ENCODE results near the gene ZDHHC8. TPM values are rescaled to one million over a fixed set of nuclear protein-coding genes. Genes with fewer than 3 reads are reported as not detected.

Gene ZDHHC8
- total RNA-seq, 2 donors from 2014 or later = 41.6 to 47.6 TPM

DNA sequence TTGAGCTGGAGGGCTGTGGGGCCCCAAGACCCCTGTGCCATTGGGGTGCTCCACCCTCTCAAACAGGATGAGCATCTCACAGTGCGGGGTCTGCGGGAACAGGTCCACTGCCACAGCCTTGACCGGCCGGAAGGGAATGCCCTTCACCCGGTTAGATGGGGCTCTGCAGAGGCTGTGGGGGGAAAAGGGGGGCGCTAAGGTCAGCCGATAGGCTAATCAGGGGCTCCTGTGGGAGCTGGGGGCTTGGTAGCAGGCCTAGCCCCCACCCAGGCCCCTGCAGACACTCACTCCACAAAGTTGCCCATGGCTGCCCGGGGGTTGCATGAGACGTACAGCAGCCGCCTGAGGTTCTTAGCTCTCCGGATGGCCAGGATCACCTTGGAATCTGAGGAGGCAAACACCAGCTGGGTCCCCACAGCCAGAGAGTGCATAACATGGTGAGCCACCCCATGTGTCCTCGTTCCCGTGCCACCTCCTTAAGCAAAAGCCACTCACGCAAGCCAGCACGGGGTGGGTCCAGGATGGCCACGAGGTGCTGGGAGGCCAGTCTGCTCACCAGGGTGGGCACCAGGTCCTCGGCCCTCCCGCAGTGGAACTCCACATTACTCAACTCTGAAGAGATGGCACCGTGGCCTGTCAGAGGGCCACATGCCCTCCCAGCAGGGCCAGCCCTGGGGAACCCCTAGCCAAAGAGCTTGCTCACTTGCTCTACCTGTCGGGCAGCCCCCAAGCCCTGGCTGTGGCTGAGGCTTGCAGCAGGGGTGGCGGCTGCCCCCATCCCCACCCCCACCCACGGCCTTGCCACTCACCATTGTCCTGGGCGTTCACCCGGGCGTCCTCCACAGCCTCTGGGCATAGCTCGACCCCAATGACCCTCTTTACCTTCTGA is 18.7 kb upstream of the ZDHHC8 start:
- DNase-seq = no peak
- ATAC-seq (replicated peaks in 1 of 2) = no peak
- peaks cover 3 to 5% of the 10 kb centered on the region in 2 donors for H3K36me3 Mint-ChIP-seq (ENCODE audit: insufficient read depth in 2 of 2)
- no peak overlapping the region for H3K4me3 Mint-ChIP-seq
- no peaks in the 10 kb centered on the region for H3K27me3 Mint-ChIP-seq (ENCODE audit: low read depth)
- H3K9me3 Mint-ChIP-seq = no peaks in the 10 kb centered on the region
- H3K27ac Mint-ChIP-seq = no peak overlapping the region
- H3K4me1 Mint-ChIP-seq (ENCODE audit: low read depth) = peaks cover 39% of the 10 kb centered on the region

DNA sequence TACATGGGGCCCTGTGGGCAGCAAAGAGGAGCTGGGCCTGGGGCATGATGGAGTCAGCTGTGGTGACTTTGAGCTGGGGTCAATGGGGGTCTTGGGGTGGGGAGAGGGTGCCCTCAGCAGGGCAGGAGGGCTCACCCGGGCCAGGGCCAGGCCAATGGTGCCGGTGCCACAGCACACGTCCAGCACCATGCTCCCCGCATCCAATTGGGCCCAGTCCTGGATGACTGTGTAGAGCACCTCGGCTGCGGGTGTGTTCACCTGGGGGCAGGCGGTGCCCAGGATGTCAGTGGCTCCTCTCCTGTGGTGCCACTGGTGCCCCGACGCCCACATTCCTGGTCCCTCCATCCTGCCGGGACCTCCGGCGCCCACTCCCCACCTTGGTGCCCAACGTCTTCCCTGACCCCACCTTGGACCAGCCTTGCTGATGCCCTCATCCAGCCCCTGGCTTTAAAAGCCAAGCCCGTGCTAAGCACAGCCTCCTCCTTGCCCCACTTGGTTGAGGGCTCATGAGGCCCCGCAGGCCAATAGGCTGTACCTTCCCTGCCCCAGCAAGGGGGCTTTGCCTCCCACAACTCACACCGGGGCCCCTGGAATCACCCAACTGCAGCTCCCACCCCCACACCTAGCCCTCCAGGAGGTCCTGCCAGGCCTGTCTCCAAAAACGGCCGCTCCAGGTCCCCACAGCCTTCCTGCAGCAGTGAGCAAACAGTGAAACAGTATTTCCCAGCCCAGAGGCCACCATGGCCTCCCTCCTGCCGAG is 17.9 kb upstream of the ZDHHC8 start:
- DNase-seq (no peak), ATAC-seq (replicated peaks in 1 of 2) (no peak)
- H3K27me3 Mint-ChIP-seq (ENCODE audit: low read depth) = no peaks in the 10 kb centered on the region
- H3K9me3 Mint-ChIP-seq = no peaks in the 10 kb centered on the region
- peaks cover 43% of the 10 kb centered on the region for H3K4me1 Mint-ChIP-seq (ENCODE audit: low read depth)
- H3K4me3 Mint-ChIP-seq = no peak overlapping the region
- peaks cover 5 to 6% of the 10 kb centered on the region in 2 donors for H3K36me3 Mint-ChIP-seq (ENCODE audit: insufficient read depth in 2 of 2)
- H3K27ac Mint-ChIP-seq = peak overlapping the region; percentile 56

DNA sequence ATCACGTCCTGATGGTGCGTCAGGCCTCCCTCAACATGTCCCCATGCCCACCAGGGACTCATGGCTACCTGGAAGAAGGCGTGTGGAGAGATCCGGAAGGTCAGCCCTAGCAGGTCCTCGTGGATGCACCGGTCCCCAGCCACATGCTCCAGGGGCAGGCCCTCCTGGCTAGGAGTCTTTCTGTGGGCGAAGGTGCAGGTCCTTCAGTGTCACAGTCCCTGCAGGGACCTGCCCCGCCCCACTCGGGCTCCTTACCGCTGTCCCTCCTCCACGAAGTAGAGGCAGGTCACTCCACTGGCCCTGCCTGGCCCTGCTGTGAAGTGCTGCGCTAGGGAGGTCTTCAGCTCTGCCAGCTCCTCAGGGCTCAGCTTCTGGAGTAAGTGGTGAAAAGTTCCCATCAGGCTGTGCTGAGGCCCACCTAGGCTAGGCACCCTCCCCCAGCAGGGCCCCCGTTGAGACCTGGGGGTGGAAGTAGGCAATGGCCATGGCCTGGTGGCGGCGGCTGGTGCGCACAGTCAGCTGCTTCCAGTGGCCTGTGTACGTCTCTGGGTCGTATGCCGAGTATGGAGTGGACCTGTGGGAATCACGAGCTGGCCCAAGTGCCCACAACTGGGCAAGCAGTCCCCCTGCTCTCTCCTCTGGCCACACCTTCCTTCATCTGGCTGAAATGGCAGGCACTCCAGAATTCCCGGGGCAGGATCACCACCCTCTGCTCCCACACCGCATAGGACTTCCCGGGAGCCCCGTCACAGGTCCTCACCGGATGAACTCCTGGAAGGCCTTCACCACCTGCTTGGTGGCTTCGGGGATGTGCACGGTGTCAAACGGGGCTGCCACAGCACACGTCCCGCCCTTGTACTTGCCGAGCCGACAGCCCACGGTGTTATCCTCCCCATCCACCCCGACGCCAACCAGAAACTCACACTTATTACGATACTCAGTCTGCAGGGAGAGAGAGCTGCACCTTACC is 16.8 kb upstream of the ZDHHC8 start:
- Mint-ChIP-seq H3K36me3 (ENCODE audit: insufficient read depth in 2 of 2) (peaks cover 7 to 12% of the 10 kb centered on the region in 2 donors), H3K27ac (peak overlapping the region; percentile 56), H3K4me1 (ENCODE audit: low read depth) (peaks cover 54% of the 10 kb centered on the region), H3K9me3 (no peaks in the 10 kb centered on the region), H3K27me3 (ENCODE audit: low read depth) (no peaks in the 10 kb centered on the region), H3K4me3 (peak overlapping the region; percentile 13 to 92)
- ATAC-seq (replicated peaks in 1 of 2) (no peak), DNase-seq (no peak)

DNA sequence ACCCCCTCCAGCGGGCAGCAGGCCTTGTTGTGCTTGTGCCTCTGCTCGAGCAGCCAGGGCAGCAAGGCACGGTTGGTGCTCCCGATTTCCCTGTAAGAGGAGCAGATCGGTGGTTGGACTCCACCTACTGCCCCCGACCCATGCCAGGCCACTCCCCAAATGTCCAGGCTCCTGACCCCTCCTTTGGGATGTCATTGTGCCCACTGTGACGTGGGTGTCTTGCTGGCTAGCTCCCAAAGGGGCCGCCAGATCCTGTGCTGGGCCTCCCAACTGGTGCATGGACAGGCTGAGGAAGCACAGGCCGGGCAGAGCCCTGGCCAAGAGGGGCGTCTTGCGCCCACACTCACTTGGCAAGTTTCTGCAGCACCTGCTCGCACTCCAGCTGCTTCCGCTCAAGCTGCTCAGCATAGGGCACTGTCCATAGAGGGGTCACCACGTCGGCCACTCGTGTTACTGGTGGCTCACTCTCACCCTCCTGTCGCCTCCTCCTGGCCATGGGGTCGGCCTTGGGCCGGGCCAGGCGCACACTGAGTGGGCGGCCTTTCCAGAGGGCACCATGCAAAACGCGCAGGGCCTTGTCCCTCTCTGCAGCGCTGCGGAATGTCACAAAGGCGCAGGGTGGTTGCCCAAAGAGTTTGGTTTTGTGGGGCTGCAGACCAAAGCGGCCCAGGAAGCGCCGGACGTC is 15.8 kb upstream of the ZDHHC8 start, which contains the start of gene RANBP1:
TSS of gene RANBP1 (plus strand) at position 414 of the 685 bp plus-strand sequence. CDS start at position 495, 81 bp downstream.
- DNase-seq (no peak), ATAC-seq (replicated peaks in 1 of 2) (no peak)
- Mint-ChIP-seq H3K27me3 (ENCODE audit: low read depth) (no peaks in the 10 kb centered on the region), H3K36me3 (ENCODE audit: insufficient read depth in 2 of 2) (peaks cover 7 to 12% of the 10 kb centered on the region in 2 donors), H3K4me3 (peak within 1 kb of the TSS; percentile 83 to 92), H3K9me3 (no peaks in the 10 kb centered on the region), H3K27ac (peak within 1 kb of the TSS; percentile 85), H3K4me1 (ENCODE audit: low read depth) (peaks cover 63% of the 10 kb centered on the region)

DNA sequence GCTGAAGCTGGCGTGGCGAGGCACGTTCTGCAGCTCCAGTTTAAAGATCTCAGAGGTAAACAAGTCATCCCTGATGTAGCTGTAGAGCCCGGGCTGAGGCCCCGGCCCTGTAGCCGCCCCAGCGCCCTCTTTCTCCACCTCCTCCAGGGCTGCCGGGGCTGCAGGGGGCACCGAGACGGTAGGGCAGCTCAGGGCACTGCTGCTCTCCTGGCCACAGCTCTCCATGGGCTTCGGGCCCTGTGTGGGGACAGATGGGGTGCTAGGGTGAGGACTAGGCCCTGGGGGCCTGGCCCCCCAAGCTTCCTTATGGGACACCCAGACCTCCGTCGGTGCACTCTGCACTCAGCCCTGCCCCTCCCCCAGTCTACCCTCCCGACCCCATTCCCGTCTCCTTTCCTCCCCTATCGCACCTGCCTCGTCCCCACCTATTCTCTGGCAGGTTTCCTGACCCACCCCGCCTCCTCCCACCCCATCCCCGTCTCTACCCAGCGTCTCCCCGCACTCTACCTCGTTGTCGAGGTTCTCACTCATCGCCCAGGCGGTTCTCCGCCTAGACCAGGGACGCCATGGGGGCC is 15.1 kb upstream of the ZDHHC8 start:
- peak overlapping the region; percentile 83 to 92 for H3K4me3 Mint-ChIP-seq
- ATAC-seq (replicated peaks in 1 of 2) = no peak
- peak overlapping the region; percentile 85 for H3K27ac Mint-ChIP-seq
- H3K9me3 Mint-ChIP-seq = no peaks in the 10 kb centered on the region
- no peak for DNase-seq
- peaks cover 7 to 15% of the 10 kb centered on the region in 2 donors for H3K36me3 Mint-ChIP-seq (ENCODE audit: insufficient read depth in 2 of 2)
- H3K27me3 Mint-ChIP-seq (ENCODE audit: low read depth) = no peaks in the 10 kb centered on the region
- peaks cover 63% of the 10 kb centered on the region for H3K4me1 Mint-ChIP-seq (ENCODE audit: low read depth)

DNA sequence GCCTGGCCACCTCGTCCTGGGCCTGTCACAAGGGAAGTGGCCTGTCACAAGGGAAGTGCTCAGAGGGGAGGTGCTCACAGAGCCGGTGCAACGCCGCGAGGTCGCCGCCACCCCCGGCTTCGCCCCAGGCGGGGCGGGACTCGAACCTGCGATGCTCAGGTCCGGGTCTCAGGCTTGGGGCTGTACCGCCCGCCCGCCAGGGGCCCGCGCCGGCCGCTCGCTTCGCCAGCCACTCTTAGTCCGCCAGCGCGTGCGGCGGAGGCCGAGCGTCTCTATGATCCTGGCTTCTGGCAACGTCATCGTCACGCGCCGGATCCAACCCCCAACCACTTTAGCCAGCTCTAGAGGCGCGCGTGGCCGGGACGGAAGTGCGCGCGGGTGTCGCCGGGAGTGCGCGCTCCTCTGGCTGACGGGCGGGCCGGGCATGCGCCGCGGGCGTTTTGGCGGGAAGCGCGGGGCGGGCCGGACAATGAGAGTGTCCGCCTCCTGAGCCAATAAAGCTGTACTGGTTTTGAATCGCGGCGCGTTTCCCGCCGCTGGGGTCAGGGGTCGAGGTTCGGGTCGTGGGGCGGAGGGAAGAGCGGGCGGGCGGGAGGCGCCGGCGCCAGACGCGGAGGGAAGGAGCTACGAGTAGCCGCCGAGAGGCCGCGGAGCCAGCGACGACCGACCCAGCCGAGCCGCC is 14.5 kb upstream of the ZDHHC8 start, which contains the start of gene TRMT2A:
TSS of gene TRMT2A (minus strand) at position 276 of the 682 bp plus-strand sequence. CDS start 320 bp downstream, outside the sequence.
- no peaks in the 10 kb centered on the region for H3K9me3 Mint-ChIP-seq
- H3K27me3 Mint-ChIP-seq (ENCODE audit: low read depth) = no peaks in the 10 kb centered on the region
- peaks cover 65% of the 10 kb centered on the region for H3K4me1 Mint-ChIP-seq (ENCODE audit: low read depth)
- peak; percentile 97 to 98 for DNase-seq
- H3K27ac Mint-ChIP-seq = peak within 1 kb of the TSS; percentile 85
- ATAC-seq (replicated peaks in 1 of 2) = peak; percentile 83
- peak within 1 kb of the TSS; percentile 92 for H3K4me3 Mint-ChIP-seq
- peaks cover 7 to 19% of the 10 kb centered on the region in 2 donors for H3K36me3 Mint-ChIP-seq (ENCODE audit: insufficient read depth in 2 of 2)

DNA sequence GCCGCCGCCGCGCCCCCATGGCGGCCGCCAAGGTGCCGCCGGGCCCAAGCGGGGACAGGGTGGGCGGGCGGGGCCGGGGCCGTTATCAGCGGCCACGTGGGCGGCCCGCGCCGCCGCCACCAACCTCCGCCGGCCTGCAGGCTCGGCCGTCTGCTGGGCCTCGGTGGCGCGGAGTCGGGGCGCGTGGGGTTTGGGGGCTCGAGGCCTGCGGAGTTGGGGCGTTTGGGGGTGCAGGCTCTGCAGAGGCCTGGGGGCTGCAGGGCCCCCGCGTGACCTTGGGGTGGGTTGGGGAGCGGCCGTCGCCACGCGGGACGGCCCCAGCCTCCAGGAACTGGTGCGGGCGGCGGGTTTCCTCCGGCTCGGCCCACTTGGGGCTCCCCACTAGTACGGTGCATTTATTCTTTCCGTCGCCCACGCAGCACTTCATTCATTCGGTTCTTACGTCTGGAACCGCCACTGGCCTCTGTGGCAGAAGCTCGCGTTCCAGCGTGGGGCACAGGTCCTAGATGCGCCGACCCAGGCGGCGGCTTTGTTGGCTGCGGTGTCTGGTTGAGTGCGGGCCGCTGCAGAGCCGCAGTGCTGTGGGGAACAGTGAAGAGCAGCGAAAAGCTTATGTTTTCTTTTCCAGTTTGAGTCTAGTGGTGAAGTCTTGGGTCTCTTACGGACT is 13.8 kb upstream of the ZDHHC8 start:
- H3K4me1 Mint-ChIP-seq (ENCODE audit: low read depth) = peaks cover 63% of the 10 kb centered on the region
- H3K27ac Mint-ChIP-seq = peak overlapping the region; percentile 83
- H3K4me3 Mint-ChIP-seq = peak overlapping the region; percentile 87 to 92

DNA sequence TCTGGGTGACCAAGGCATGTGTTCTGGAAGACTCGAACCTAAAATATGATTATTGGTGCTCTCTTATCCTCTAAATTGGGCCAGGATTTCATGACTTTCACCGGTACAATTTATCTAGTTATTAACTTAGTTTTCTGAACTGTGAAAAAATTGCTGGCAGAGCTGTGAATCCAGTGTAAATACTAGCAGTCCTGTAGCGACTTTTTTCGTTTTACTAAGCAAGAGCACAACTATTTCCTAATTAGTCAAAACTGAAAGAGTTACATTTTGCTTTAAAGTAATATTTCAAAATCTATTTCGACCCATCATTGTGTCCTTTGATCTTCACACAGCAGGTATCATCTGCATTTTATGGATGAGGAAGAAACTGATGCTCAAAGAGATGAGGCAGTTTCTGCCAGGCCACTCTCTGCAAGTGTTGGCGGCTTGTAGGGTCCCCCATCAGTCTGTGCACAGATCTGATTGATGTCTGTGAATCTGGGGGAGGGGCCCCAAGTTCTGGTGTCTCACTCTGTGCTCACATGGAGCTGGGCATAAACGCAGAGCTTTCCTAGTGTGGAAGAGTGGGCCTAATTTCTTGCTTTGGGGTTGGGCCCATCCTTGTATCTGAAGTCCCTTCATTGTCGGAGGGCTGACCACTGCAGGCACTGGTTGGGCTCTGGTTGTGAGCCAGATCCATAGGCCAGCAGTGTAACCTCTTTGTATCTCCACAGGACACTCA is 13.1 kb upstream of the ZDHHC8 start:
- ATAC-seq (replicated peaks in 1 of 2) (no peak), DNase-seq (no peak)
- H3K4me1 Mint-ChIP-seq (ENCODE audit: low read depth) = peaks cover 63% of the 10 kb centered on the region
- peak overlapping the region; percentile 87 to 92 for H3K4me3 Mint-ChIP-seq
- H3K9me3 Mint-ChIP-seq = no peaks in the 10 kb centered on the region
- H3K36me3 Mint-ChIP-seq (ENCODE audit: insufficient read depth in 2 of 2) = peaks cover 9 to 25% of the 10 kb centered on the region in 2 donors
- H3K27me3 Mint-ChIP-seq (ENCODE audit: low read depth) = no peaks in the 10 kb centered on the region
- peak overlapping the region; percentile 83 for H3K27ac Mint-ChIP-seq

More for the DNA sequence above, 13.8 kb upstream of the ZDHHC8 start:
- DNase-seq (peak; percentile 81 to 89), ATAC-seq (replicated peaks in 1 of 2) (peak; percentile 51)
- H3K9me3 Mint-ChIP-seq = no peaks in the 10 kb centered on the region
- peaks cover 7 to 23% of the 10 kb centered on the region in 2 donors for H3K36me3 Mint-ChIP-seq (ENCODE audit: insufficient read depth in 2 of 2)
- H3K27me3 Mint-ChIP-seq (ENCODE audit: low read depth) = no peaks in the 10 kb centered on the region

DNA sequence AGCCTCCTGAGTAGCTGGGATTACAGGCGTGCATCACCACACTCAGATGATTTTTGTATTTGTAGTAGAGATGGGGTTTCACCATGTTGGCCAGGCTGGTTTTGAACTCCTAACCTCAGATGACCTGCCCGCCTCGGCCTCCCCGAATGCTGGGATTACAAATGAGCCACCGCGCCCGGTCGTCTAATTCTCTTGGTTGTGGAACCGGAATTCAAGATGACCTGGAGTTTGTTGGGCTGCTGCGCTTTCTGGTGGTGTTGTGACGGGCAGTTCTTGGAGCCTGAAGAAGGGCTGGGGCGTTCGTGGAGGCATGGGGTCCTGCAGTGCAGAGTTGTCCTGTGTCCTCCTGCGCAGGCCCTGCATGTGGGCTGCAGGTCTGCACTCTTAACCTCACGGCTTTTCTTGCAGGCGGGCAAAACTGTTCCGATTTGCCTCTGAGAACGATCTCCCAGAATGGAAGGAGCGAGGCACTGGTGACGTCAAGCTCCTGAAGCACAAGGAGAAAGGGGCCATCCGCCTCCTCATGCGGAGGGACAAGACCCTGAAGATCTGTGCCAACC is 9.7 kb upstream of the ZDHHC8 start:
- no peaks in the 10 kb centered on the region for H3K9me3 Mint-ChIP-seq
- DNase-seq = no peak
- no peaks in the 10 kb centered on the region for H3K27me3 Mint-ChIP-seq (ENCODE audit: low read depth)
- H3K36me3 Mint-ChIP-seq (ENCODE audit: insufficient read depth in 2 of 2) = peaks cover 9 to 25% of the 10 kb centered on the region in 2 donors
- peak overlapping the region; percentile 65 for H3K27ac Mint-ChIP-seq
- no peak overlapping the region for H3K4me3 Mint-ChIP-seq
- peaks cover 47% of the 10 kb centered on the region for H3K4me1 Mint-ChIP-seq (ENCODE audit: low read depth)
- ATAC-seq (replicated peaks in 1 of 2) = no peak

DNA sequence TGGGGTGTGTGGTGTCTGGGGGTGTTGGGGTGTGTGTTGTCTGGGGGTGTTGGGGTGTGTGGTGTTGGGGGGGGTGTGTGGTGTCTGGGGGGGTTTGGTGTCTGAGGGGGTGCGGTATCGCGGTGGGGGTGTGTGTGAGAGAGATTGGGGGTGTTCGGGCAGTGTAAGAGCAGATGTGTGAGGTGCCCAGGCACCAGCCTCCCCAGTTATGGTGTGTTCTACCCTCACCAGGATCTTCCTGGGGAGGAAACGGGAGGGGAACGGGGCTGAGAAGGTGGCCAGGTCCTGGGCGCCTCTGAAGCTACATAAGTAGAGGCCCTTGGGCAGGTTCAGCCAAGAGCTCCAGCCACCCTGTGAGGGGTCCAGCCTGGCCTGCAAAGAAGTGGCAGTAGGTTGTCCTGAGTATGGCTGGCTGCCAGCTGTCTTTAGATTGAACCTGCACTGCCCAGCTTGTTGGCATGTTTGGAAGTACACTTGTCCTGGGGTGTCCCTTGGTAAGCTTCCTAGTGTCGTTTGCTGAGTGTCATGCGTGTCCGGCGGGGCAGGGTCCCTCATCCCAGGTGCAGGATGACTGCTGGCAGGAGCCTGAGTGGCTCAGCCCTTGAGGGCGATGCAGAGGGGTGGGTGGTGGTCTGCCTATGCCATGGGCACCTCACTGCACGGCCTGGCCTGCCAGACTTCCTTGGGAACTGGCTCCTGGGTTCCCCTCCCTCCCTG is 8.1 kb upstream of the ZDHHC8 start:
- no peak for ATAC-seq (replicated peaks in 1 of 2)
- Mint-ChIP-seq H3K9me3 (no peaks in the 10 kb centered on the region), H3K36me3 (ENCODE audit: insufficient read depth in 2 of 2) (peaks cover 6 to 26% of the 10 kb centered on the region in 2 donors), H3K27ac (no peak overlapping the region), H3K27me3 (ENCODE audit: low read depth) (no peaks in the 10 kb centered on the region), H3K4me3 (no peak overlapping the region), H3K4me1 (ENCODE audit: low read depth) (peaks cover 51% of the 10 kb centered on the region)
- no peak for DNase-seq

All from activated T-cell treated with anti-CD3 and anti-CD28 coated beads, Interleukin-2, amount 50 U/mL, for 72 hours (primary cell).